ENCODE data around the gene TRRAP.

DNA sequence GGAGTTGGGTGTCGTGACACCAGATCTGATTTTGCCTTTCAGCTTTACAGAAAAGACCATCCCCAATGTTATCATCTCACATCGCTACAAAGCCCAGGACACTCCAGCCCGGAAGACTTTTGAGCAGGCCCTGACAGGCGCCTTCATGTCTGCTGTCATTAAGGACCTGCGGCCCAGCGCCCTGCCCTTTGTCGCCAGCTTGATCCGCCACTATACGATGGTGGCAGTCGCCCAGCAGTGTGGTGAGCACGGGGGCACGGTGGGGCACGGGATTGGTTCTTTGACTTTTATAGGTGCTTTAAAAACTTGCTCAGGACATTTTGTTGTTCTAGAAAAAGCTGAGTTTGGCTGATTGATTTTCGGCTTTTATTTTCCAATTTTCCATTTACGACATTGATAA is 48.8 kb downstream of the TRRAP start:
- TF ChIP-seq, protein P1, sequence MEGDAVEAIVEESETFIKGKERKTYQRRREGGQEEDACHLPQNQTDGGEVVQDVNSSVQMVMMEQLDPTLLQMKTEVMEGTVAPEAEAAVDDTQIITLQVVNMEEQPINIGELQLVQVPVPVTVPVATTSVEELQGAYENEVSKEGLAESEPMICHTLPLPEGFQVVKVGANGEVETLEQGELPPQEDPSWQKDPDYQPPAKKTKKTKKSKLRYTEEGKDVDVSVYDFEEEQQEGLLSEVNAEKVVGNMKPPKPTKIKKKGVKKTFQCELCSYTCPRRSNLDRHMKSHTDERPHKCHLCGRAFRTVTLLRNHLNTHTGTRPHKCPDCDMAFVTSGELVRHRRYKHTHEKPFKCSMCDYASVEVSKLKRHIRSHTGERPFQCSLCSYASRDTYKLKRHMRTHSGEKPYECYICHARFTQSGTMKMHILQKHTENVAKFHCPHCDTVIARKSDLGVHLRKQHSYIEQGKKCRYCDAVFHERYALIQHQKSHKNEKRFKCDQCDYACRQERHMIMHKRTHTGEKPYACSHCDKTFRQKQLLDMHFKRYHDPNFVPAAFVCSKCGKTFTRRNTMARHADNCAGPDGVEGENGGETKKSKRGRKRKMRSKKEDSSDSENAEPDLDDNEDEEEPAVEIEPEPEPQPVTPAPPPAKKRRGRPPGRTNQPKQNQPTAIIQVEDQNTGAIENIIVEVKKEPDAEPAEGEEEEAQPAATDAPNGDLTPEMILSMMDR (IDR thresholded peaks at IDR 0.05) = no peak
- TF ChIP-seq POLR2A (IDR thresholded peaks at IDR 0.05) = no peak

Measured in body of pancreas (tissue), 4 donors.